Glutamatergic neuron (in vitro differentiated cells): ENCODE measurements around the gene USP16. TPM values are rescaled to one million over a fixed set of nuclear protein-coding genes. Genes with fewer than 3 reads are reported as not detected.

Source experiments
- DNase-seq: peaks from one replicate; pipeline ENCODE4 v3.0.0; 2022
- H3K27ac Mint-ChIP-seq: one replicate; pipeline ENCODE4 v1.8.0; 2020; ENCODE audit warnings: mild to moderate bottlenecking, mixed read lengths, inconsistent platforms; ENCODE audit not compliant: unreplicated experiment
- H3K27me3 Mint-ChIP-seq: one replicate; pipeline ENCODE4 v1.8.0; 2020; ENCODE audit warnings: mild to moderate bottlenecking, moderate library complexity, mixed read lengths, inconsistent platforms; ENCODE audit not compliant: unreplicated experiment
- H3K36me3 Mint-ChIP-seq: one replicate; pipeline ENCODE4 v1.8.0; 2020; ENCODE audit warnings: mild to moderate bottlenecking, mixed read lengths, inconsistent platforms; ENCODE audit not compliant: unreplicated experiment
- H3K4me1 Mint-ChIP-seq: one replicate; pipeline ENCODE4 v1.8.0; 2020; ENCODE audit warnings: mild to moderate bottlenecking, low read depth, mixed read lengths, inconsistent platforms; ENCODE audit not compliant: unreplicated experiment
- H3K4me3 Mint-ChIP-seq: one replicate; pipeline ENCODE4 v1.8.0; 2020; ENCODE audit warnings: mild to moderate bottlenecking, mixed read lengths, inconsistent platforms; ENCODE audit not compliant: unreplicated experiment
- H3K9me3 Mint-ChIP-seq: one replicate; pipeline ENCODE4 v1.8.0; 2020; ENCODE audit warnings: mild to moderate bottlenecking, moderate library complexity, mixed read lengths, inconsistent platforms; ENCODE audit not compliant: unreplicated experiment
- CTCF ChIP-seq: fragments of 200-600 bp; sonication (generic); IDR thresholded peaks from one replicate; pipeline ENCODE4 v1.5.0; 2021; ENCODE audit not compliant: partially characterized antibody, unreplicated experiment
- total RNA-seq: library from RNA; stranded (reverse); fragmentation: NEBNext Ultra II Directional; extraction: Animal tissue kit (Norgen Biotek cat#: 25700); gene quantifications from one replicate; pipeline ENCODE4 v1.2.1, GENCODE V29; 2021; ENCODE audit not compliant: unreplicated experiment

USP16 gene
- total RNA-seq, 1 donor from 2014 or later, result 21.9 TPM

- Mint-ChIP-seq H3K4me1 (no peaks in the 10 kb centered on the region), H3K27me3 (no peaks in the 10 kb centered on the region), H3K27ac (no peak overlapping the region), H3K9me3 (peaks cover 3% of the 10 kb centered on the region), H3K4me3 (peak overlapping the region; percentile 72), H3K36me3 (no peaks in the 10 kb centered on the region)
- DNase-seq, result no peak
- TF ChIP-seq CTCF, result no peak
Observed at GRCh38 chr21:29017639-29018237, 6.7 kb upstream of the USP16 start.

GRCh38 chr21:29018540-29018939, 5.9 kb upstream of the USP16 start:
- Mint-ChIP-seq H3K27me3 (no peaks in the 10 kb centered on the region), H3K4me1 (no peaks in the 10 kb centered on the region), H3K36me3 (no peaks in the 10 kb centered on the region), H3K4me3 (peak overlapping the region; percentile 72), H3K27ac (no peak overlapping the region), H3K9me3 (no peaks in the 10 kb centered on the region)
- no peak for DNase-seq
- no peak for TF ChIP-seq CTCF

GRCh38 chr21:29022166-29022565, 2.3 kb upstream of the USP16 start:
- H3K27me3 Mint-ChIP-seq, result peaks cover 9% of the 10 kb centered on the region
- no peak overlapping the region for H3K27ac Mint-ChIP-seq
- H3K4me1 Mint-ChIP-seq, result peaks cover 3% of the 10 kb centered on the region
- DNase-seq, result no peak
- no peak overlapping the region for H3K4me3 Mint-ChIP-seq
- H3K9me3 Mint-ChIP-seq, result peaks cover 2% of the 10 kb centered on the region
- H3K36me3 Mint-ChIP-seq, result no peaks in the 10 kb centered on the region
- no peak for TF ChIP-seq CTCF

- Mint-ChIP-seq H3K4me1 (peaks cover 3% of the 10 kb centered on the region), H3K4me3 (peak overlapping the region; percentile 98), H3K27me3 (peaks cover 9% of the 10 kb centered on the region), H3K9me3 (peaks cover 2% of the 10 kb centered on the region), H3K36me3 (no peaks in the 10 kb centered on the region), H3K27ac (peak overlapping the region; percentile 94)
- TF ChIP-seq CTCF, result no peak
- DNase-seq, result no peak
Observed at GRCh38 chr21:29025328-29025713, 853 bp downstream of the USP16 start.

GRCh38 chr21:29029524-29029923, 5.1 kb downstream of the USP16 start:
- Mint-ChIP-seq H3K27ac (no peak overlapping the region), H3K36me3 (no peaks in the 10 kb centered on the region), H3K4me3 (no peak overlapping the region), H3K27me3 (peaks cover 9% of the 10 kb centered on the region), H3K4me1 (peaks cover 3% of the 10 kb centered on the region), H3K9me3 (peaks cover 2% of the 10 kb centered on the region)
- DNase-seq, result no peak
- no peak for TF ChIP-seq CTCF
